ENCODE results near the gene RERE. TPM values are rescaled to one million over a fixed set of nuclear protein-coding genes. Genes with fewer than 3 reads are reported as not detected.

The RERE gene
- total RNA-seq, 1 experiment from 2014 or later: 217 TPM

DNA sequence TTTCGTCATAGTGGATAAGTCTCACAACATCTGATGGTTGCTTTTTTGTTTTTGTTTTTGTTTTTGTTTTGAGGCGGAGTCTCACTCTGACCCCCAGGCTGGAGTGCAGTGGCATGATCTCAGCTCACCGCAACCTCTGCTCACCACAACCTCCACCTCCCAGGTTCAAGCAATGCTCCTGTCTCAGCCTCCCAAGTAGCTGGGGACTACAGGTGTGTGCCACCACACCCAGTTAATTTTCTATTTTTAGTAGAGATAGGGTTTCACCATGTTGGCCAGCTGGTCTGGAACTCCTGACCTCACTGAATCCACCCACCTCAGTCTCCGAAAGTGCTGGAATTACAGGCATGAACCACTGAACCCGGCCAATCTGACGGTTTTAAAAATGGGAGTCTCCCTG is 109.2 kb downstream of the RERE start:
- H3K27ac ChIP-seq (ENCODE audit: low read length): no peak overlapping the region
- BruUV-seq (replicated peaks): no TSS peak
- intact Hi-C loops (cut with micrococcal nuclease; ENCODE audit: unreplicated experiment): no loop called here
- TF ChIP-seq SIN3A (IDR thresholded peaks at IDR 0.05; ENCODE audit: borderline replicate concordance, insufficient read depth, low read depth, low read length): no peak
- TF ChIP-seq, protein P1, sequence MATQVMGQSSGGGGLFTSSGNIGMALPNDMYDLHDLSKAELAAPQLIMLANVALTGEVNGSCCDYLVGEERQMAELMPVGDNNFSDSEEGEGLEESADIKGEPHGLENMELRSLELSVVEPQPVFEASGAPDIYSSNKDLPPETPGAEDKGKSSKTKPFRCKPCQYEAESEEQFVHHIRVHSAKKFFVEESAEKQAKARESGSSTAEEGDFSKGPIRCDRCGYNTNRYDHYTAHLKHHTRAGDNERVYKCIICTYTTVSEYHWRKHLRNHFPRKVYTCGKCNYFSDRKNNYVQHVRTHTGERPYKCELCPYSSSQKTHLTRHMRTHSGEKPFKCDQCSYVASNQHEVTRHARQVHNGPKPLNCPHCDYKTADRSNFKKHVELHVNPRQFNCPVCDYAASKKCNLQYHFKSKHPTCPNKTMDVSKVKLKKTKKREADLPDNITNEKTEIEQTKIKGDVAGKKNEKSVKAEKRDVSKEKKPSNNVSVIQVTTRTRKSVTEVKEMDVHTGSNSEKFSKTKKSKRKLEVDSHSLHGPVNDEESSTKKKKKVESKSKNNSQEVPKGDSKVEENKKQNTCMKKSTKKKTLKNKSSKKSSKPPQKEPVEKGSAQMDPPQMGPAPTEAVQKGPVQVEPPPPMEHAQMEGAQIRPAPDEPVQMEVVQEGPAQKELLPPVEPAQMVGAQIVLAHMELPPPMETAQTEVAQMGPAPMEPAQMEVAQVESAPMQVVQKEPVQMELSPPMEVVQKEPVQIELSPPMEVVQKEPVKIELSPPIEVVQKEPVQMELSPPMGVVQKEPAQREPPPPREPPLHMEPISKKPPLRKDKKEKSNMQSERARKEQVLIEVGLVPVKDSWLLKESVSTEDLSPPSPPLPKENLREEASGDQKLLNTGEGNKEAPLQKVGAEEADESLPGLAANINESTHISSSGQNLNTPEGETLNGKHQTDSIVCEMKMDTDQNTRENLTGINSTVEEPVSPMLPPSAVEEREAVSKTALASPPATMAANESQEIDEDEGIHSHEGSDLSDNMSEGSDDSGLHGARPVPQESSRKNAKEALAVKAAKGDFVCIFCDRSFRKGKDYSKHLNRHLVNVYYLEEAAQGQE (IDR thresholded peaks at IDR 0.05; ENCODE audit: insufficient read depth in 1 of 2, low read depth in 2 of 2, low read length in 1 of 2): no peak
- TF ChIP-seq TCF7L2 (IDR thresholded peaks at IDR 0.05; ENCODE audit: low read depth, low read length): no peak
- no peak for TF ChIP-seq POLR2AphosphoS5 (IDR thresholded peaks at IDR 0.05; ENCODE audit: low read depth, low read length)
- TF ChIP-seq, protein P2, sequence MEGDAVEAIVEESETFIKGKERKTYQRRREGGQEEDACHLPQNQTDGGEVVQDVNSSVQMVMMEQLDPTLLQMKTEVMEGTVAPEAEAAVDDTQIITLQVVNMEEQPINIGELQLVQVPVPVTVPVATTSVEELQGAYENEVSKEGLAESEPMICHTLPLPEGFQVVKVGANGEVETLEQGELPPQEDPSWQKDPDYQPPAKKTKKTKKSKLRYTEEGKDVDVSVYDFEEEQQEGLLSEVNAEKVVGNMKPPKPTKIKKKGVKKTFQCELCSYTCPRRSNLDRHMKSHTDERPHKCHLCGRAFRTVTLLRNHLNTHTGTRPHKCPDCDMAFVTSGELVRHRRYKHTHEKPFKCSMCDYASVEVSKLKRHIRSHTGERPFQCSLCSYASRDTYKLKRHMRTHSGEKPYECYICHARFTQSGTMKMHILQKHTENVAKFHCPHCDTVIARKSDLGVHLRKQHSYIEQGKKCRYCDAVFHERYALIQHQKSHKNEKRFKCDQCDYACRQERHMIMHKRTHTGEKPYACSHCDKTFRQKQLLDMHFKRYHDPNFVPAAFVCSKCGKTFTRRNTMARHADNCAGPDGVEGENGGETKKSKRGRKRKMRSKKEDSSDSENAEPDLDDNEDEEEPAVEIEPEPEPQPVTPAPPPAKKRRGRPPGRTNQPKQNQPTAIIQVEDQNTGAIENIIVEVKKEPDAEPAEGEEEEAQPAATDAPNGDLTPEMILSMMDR (IDR thresholded peaks at IDR 0.05): no peak
- H3K4me1 ChIP-seq (ENCODE audit: control insufficient read depth, insufficient read depth, low read length): peaks cover 69% of the 10 kb centered on the region
- POLR2A ChIA-PET: no interaction called here
- H3K27me3 ChIP-seq (ENCODE audit: control insufficient read depth, insufficient read depth, low read length): no peaks in the 10 kb centered on the region
- no peaks in the 10 kb centered on the region for H3K9me3 ChIP-seq (ENCODE audit: control insufficient read depth, insufficient read depth, low read depth, low read length)
- ATAC-seq (no peak), DNase-seq (ENCODE audit: low read depth, low spot score) (no peak)
- H3K36me3 ChIP-seq (ENCODE audit: control insufficient read depth, insufficient read depth, low read length): no peaks in the 10 kb centered on the region
- in situ Hi-C loops (cut with HindIII; ENCODE audit: low pct_unique_long_range_greater_than_20kb, low sequenced_read_pairs): no loop called here
- H3K4me3 ChIP-seq (ENCODE audit: low read depth in 2 of 2, low read length in 2 of 2): no peak overlapping the region
- CTCF ChIA-PET: no interaction called here

DNA sequence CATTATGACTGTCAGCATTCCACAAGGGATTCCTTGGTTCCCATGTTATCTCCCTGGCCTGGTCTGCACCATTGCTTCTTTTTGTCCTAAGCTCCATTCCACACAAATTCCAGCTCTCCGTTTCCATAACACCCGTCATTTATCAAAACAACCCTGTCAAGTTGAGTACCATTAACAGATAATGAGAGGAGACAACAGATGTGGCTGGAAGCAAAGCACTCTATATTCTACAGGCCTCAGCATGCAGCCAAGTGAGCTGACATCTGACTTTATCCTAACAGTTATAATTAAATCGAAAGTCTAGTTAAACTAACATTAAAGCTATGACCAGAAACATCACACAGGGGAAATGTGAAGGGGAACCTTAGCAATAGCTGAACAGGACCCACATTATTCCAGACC is 110.4 kb downstream of the RERE start:
- TF ChIP-seq TCF7L2 (IDR thresholded peaks at IDR 0.05; ENCODE audit: low read depth, low read length) (no peak), POLR2AphosphoS5 (IDR thresholded peaks at IDR 0.05; ENCODE audit: low read depth, low read length) (no peak), SIN3A (IDR thresholded peaks at IDR 0.05; ENCODE audit: borderline replicate concordance, insufficient read depth, low read depth, low read length) (no peak)
- TF ChIP-seq, protein P2 (IDR thresholded peaks at IDR 0.05): no peak
- TF ChIP-seq, protein P1 (IDR thresholded peaks at IDR 0.05; ENCODE audit: insufficient read depth in 1 of 2, low read depth in 2 of 2, low read length in 1 of 2): no peak
- ChIA-PET CTCF (no interaction called here), POLR2A (interaction anchor here (0.5 kb wide), 1 partner anchor 170 kb away, joined by 3 read pairs; no protein-coding TSS in a partner anchor)
- ATAC-seq: no peak
- no TSS peak for BruUV-seq (replicated peaks)
- DNase-seq (ENCODE audit: low read depth, low spot score): no peak
- H3K4me3 ChIP-seq (ENCODE audit: low read depth in 2 of 2, low read length in 2 of 2): no peak overlapping the region
- no peaks in the 10 kb centered on the region for H3K9me3 ChIP-seq (ENCODE audit: control insufficient read depth, insufficient read depth, low read depth, low read length)
- intact Hi-C loops (cut with micrococcal nuclease; ENCODE audit: unreplicated experiment) (no loop called here), in situ Hi-C loops (cut with HindIII; ENCODE audit: low pct_unique_long_range_greater_than_20kb, low sequenced_read_pairs) (no loop called here)
- H3K27me3 ChIP-seq (ENCODE audit: control insufficient read depth, insufficient read depth, low read length): no peaks in the 10 kb centered on the region
- no peaks in the 10 kb centered on the region for H3K36me3 ChIP-seq (ENCODE audit: control insufficient read depth, insufficient read depth, low read length)
- H3K27ac ChIP-seq (ENCODE audit: low read length): peak overlapping the region; percentile 49
- H3K4me1 ChIP-seq (ENCODE audit: control insufficient read depth, insufficient read depth, low read length): peaks cover 59% of the 10 kb centered on the region

Measured in Panc1 (cell line).